Cardiac muscle cell (in vitro differentiated cells and primary cell): Measurements from ENCODE around the gene CUEDC1. TPM values are rescaled to one million over a fixed set of nuclear protein-coding genes. Genes with fewer than 3 reads are reported as not detected.

Experiments
- DNase-seq, 2 donors: peaks; one replicate each; pipeline versions ENCODE4 v3.0.0 to v3.0.0-alpha.2; 2010 to 2017; ENCODE audit warnings: low read depth in 1 of 2, low spot score in 1 of 2
- H3K27ac ChIP-seq: fragments of 200-600 bp; sonication (generic); 2 replicates; pipeline ENCODE4 v1.5.1; 2016
- H3K27me3 ChIP-seq: fragments of 200-600 bp; sonication (generic); 2 replicates; pipeline ENCODE4 v1.6.0; 2016; ENCODE audit warnings: control low read depth
- H3K36me3 ChIP-seq: fragments of 200-600 bp; sonication (generic); 2 replicates; pipeline ENCODE4 v1.5.1; 2016; ENCODE audit warnings: control low read depth
- H3K4me1 ChIP-seq: fragments of 200-600 bp; sonication (generic); 2 replicates; pipeline ENCODE4 v1.8.1; 2017; ENCODE audit warnings: low read depth, mild to moderate bottlenecking, mixed run types
- H3K4me3 ChIP-seq: fragments of 200-600 bp; sonication (generic); 2 replicates; pipeline ENCODE4 v1.5.1; 2016; ENCODE audit warnings: mild to moderate bottlenecking
- H3K9me3 ChIP-seq: fragments of 200-600 bp; sonication (generic); 2 replicates; pipeline ENCODE4 v1.5.1; 2017; ENCODE audit warnings: low read depth, mild to moderate bottlenecking, control low read depth
- CTCF ChIP-seq: IDR thresholded peaks from 2 replicates; pipeline ENCODE4 v1.5.1; 2012; ENCODE audit warnings: low read depth, mild to moderate bottlenecking, low read length
- polyA plus RNA-seq: library from polyadenylated mRNA; unstranded; fragments of >200 nt; fragmentation: Nextera tagmentation; extraction: Ambion mirVana; gene quantifications from 2 replicates; pipeline ENCODE4 v1.2.1, GENCODE V29; 2016
- total RNA-seq: library from RNA; depleted of rRNA; stranded (reverse); fragments of >200 nt; gene quantifications from 2 replicates; pipeline ENCODE4 v1.2.3, GENCODE V29; 2016

The CUEDC1 gene
- total and polyA plus RNA-seq, 2 experiments from 2014 or later = 10.9 to 18.3 TPM

DNA sequence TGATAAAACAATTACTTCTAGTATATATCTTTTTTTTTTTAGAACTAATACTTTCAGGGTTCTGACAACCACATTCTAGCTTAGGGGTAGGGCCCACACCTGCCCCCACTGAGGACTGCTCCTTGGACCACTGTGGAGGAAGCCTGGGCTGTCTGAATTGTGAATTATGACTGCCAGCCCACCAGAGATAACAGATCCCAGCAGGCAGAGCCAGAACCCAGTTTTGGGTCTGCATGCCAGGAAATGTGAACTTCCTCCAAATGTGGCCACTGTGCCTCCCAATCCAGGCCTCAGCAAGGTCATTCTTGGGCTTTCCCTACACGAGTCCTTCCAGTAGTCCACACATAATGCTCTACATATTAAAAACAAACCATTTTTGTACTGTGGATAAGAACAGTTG lies 16.9 kb upstream of the CUEDC1 start:
- no peak for TF ChIP-seq CTCF
- H3K27ac ChIP-seq = no peak overlapping the region
- no peak overlapping the region for H3K4me3 ChIP-seq
- H3K27me3 ChIP-seq = no peaks in the 10 kb centered on the region
- no peak for DNase-seq
- H3K9me3 ChIP-seq = no peaks in the 10 kb centered on the region
- peaks cover 46% of the 10 kb centered on the region for H3K36me3 ChIP-seq
- no peaks in the 10 kb centered on the region for H3K4me1 ChIP-seq

DNA sequence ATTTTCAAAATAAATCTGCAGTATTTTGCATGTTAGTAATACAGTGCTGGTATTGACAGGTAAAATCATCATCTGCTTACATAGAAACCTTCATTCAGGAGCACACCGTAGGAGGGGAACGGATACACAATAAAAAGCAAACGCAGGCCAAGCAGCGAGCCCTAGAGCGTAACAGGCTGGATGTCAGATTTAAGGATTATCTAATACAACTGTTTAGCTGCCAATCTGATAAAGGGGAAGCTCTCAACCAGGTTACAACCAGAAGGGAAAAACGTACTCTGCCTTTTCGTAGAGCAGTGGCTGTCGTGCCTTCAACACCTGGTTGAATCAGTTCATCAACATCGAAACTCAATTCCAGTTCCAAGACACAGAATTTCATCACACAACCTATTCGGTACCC lies 16.4 kb upstream of the CUEDC1 start:
- H3K4me3 ChIP-seq = no peak overlapping the region
- no peak for TF ChIP-seq CTCF
- no peak for DNase-seq
- H3K27ac ChIP-seq = no peak overlapping the region
- H3K4me1 ChIP-seq = no peaks in the 10 kb centered on the region
- H3K36me3 ChIP-seq = peaks cover 40% of the 10 kb centered on the region
- no peaks in the 10 kb centered on the region for H3K9me3 ChIP-seq
- no peaks in the 10 kb centered on the region for H3K27me3 ChIP-seq

- H3K4me1 ChIP-seq = no peaks in the 10 kb centered on the region
- TF ChIP-seq CTCF = no peak
- peaks cover 32% of the 10 kb centered on the region for H3K36me3 ChIP-seq
- no peaks in the 10 kb centered on the region for H3K27me3 ChIP-seq
- DNase-seq = no peak
- no peak overlapping the region for H3K4me3 ChIP-seq
- H3K9me3 ChIP-seq = no peaks in the 10 kb centered on the region
- H3K27ac ChIP-seq = no peak overlapping the region
Observed at GRCh38 chr17:57970710-57971109, 15.5 kb upstream of the CUEDC1 start.

GRCh38 chr17:57968456-57968855 lies 13.2 kb upstream of the CUEDC1 start:
- Histone ChIP-seq H3K4me1 (no peaks in the 10 kb centered on the region), H3K9me3 (no peaks in the 10 kb centered on the region), H3K4me3 (no peak overlapping the region), H3K36me3 (peaks cover 12% of the 10 kb centered on the region), H3K27me3 (no peaks in the 10 kb centered on the region), H3K27ac (no peak overlapping the region)
- DNase-seq = no peak
- TF ChIP-seq CTCF = no peak

GRCh38 chr17:57966875-57967274 lies 11.7 kb upstream of the CUEDC1 start:
- H3K9me3 ChIP-seq = no peaks in the 10 kb centered on the region
- H3K4me3 ChIP-seq = no peak overlapping the region
- no peak for DNase-seq
- TF ChIP-seq CTCF = no peak
- no peaks in the 10 kb centered on the region for H3K27me3 ChIP-seq
- H3K36me3 ChIP-seq = no peaks in the 10 kb centered on the region
- no peaks in the 10 kb centered on the region for H3K4me1 ChIP-seq
- no peak overlapping the region for H3K27ac ChIP-seq

DNA sequence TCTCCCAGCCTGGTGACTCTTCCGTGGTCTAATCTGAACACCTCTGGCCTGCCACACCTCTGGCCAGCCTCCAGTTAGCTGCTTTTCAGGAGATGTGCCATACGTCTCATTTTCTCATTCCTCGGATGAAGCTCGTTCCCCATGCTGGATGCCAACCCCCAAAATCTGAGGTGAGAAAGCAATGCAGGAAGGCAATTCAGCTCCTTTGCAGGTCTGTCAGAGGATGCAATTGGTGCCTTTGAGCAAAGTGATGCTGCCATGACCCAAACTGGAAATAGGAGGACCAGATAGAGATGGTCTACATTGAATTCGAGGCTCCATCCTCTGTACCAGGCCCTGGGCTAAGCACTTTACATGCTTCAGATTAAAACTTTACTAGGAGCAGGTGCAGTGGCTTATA lies 11.0 kb upstream of the CUEDC1 start:
- Histone ChIP-seq H3K4me1 (no peaks in the 10 kb centered on the region), H3K9me3 (no peaks in the 10 kb centered on the region), H3K36me3 (no peaks in the 10 kb centered on the region), H3K4me3 (no peak overlapping the region), H3K27me3 (no peaks in the 10 kb centered on the region), H3K27ac (no peak overlapping the region)
- TF ChIP-seq CTCF = no peak
- DNase-seq = no peak
